SK-N-SH (cell line): Measurements from ENCODE around the gene TANC1. TPM values are rescaled to one million over a fixed set of nuclear protein-coding genes. Genes with fewer than 3 reads are reported as not detected.

ENCODE experiments used
- CTCF ChIA-PET: fragments of 300-600, 350-600 bp; formaldehyde crosslinking; extraction: SDS; loops from one replicate; lab custom pipeline; 2021; lab: Yijun Ruan, JAX
- POLR2A ChIA-PET: fragments of 350-600 bp; sonication (Branson Sonifier 250); formaldehyde crosslinking; extraction: SDS; loops from one replicate; lab custom pipeline; 2020; ENCODE audit warnings: antibody characterized with exemption, inconsistent platforms; lab: Yijun Ruan, JAX
- DNase-seq: peaks from one replicate; pipeline ENCODE4 v3.0.0; 2012
- H2AFZ ChIP-seq: fragments of 200-600 bp; sonication (generic); 2 replicates; pipeline ENCODE4 v1.8.1; 2016; ENCODE audit warnings: antibody characterized with exemption, mild to moderate bottlenecking, low read depth
- H3F3A ChIP-seq: fragments of 200-600 bp; sonication (generic); replicated peaks from 2 replicates; pipeline ENCODE3; 2016; ENCODE audit warnings: antibody characterized with exemption, mild to moderate bottlenecking; ENCODE audit not compliant: insufficient read depth
- H3K27ac ChIP-seq, 2 experiments: fragments of 200-500 bp in 1 of 2; fragments of 200-600 bp in 1 of 2; sonication (Bioruptor generic) in 1 of 2; sonication (generic), shearing (Covaris generic) in 1 of 2; 2 replicates each; pipeline versions ENCODE4 v1.5.1 to v1.6.1; 2014 to 2016; ENCODE audit warnings: low read depth in 2 of 2, inconsistent platforms in 1 of 2, low read length in 1 of 2, mild to moderate bottlenecking in 1 of 2, mixed read lengths in 1 of 2
- H3K27me3 ChIP-seq: fragments of 200-600 bp; sonication (generic), shearing (Covaris generic); 2 replicates; pipeline ENCODE4 v1.6.1; 2016; ENCODE audit warnings: mixed run types; ENCODE audit not compliant: insufficient read depth
- H3K36me3 ChIP-seq, 2 experiments: fragments of 200-500 bp in 1 of 2; fragments of 200-600 bp in 1 of 2; sonication (Bioruptor generic) in 1 of 2; sonication (generic) in 1 of 2; replicated peaks in 1 of 2; 2 replicates each; pipeline versions ENCODE3 to v1.5.1; 2014 to 2016; ENCODE audit warnings: low read length in 1 of 2, mild to moderate bottlenecking in 1 of 2; ENCODE audit not compliant: insufficient read depth in 2 of 2, control insufficient read depth in 1 of 2
- H3K4me1 ChIP-seq, 2 experiments: fragments of 200-500 bp in 1 of 2; fragments of 200-600 bp in 1 of 2; sonication (Bioruptor generic) in 1 of 2; sonication (generic), shearing (Covaris generic) in 1 of 2; 2 replicates each; pipeline versions ENCODE4 v1.5.1 to v1.6.1; 2014 to 2016; ENCODE audit warnings: low read depth in 1 of 2, low read length in 1 of 2, mixed run types in 1 of 2; ENCODE audit not compliant: insufficient read depth in 2 of 2, control insufficient read depth in 1 of 2
- H3K4me2 ChIP-seq: fragments of 200-600 bp; sonication (generic), shearing (Covaris generic); 2 replicates; pipeline ENCODE4 v1.6.1; 2017; ENCODE audit warnings: mixed run types
- H3K4me3 ChIP-seq, 2 experiments: fragments of 200-500 bp in 1 of 2; fragments of 200-600 bp in 1 of 2; sonication (Bioruptor generic) in 1 of 2; sonication (generic), shearing (Covaris generic) in 1 of 2; 2 replicates each; pipeline versions ENCODE4 v1.5.1 to v1.8.1; 2014 to 2016; ENCODE audit warnings: low read depth in 2 of 2, inconsistent platforms in 1 of 2, low read length in 1 of 2, mild to moderate bottlenecking in 1 of 2, mixed read lengths in 1 of 2, moderate library complexity in 1 of 2
- H3K79me2 ChIP-seq: fragments of 200-600 bp; sonication (generic); 2 replicates; pipeline ENCODE4 v1.8.1; 2017; ENCODE audit warnings: mild to moderate bottlenecking; ENCODE audit not compliant: insufficient read depth
- H3K9ac ChIP-seq: fragments of 200-600 bp; sonication (generic); 2 replicates; pipeline ENCODE4 v1.6.1; 2017; ENCODE audit warnings: mixed run types
- H3K9me2 ChIP-seq: fragments of 200-600 bp; sonication (generic); 2 replicates; pipeline ENCODE4 v1.6.1; 2017; ENCODE audit warnings: mixed run types
- H3K9me3 ChIP-seq: fragments of 200-600 bp; sonication (generic); 2 replicates; pipeline ENCODE4 v1.6.1; 2017; ENCODE audit warnings: mixed run types, mild to moderate bottlenecking, moderate library complexity
- H4K20me1 ChIP-seq: fragments of 200-600 bp; sonication (generic); 2 replicates; pipeline ENCODE4 v1.6.1; 2017; ENCODE audit warnings: mild to moderate bottlenecking, mixed run types; ENCODE audit not compliant: insufficient read depth
- EP300 ChIP-seq, 2 experiments: IDR thresholded peaks; 2 replicates each; pipeline versions ENCODE4 v1.4.0 to v1.6.1; 2012; ENCODE audit warnings: borderline replicate concordance in 1 of 2, low read depth in 1 of 2, low read length in 1 of 2
- EZH2phosphoT487 ChIP-seq: fragments of 200-600 bp; sonication (generic); IDR thresholded peaks from 2 replicates; pipeline ENCODE4 v1.6.1; 2017; ENCODE audit warnings: low read depth, mixed run types, mild to moderate bottlenecking, antibody characterized with exemption, moderate library complexity, borderline replicate concordance
- GABPA ChIP-seq: IDR thresholded peaks from 2 replicates; pipeline ENCODE4 v1.4.0; 2012; ENCODE audit warnings: low read depth, mild to moderate bottlenecking
- IRF3 ChIP-seq: fragments of 150-350 bp; IDR thresholded peaks from 2 replicates; pipeline ENCODE4 v1.6.1; 2016; ENCODE audit warnings: mild to moderate bottlenecking, low read depth, low read length
- MXI1 ChIP-seq: IDR thresholded peaks from 2 replicates; pipeline ENCODE4 v1.6.1; 2012; ENCODE audit warnings: mild to moderate bottlenecking, low read depth, low read length, improper control_type of control experiment
- POLR2AphosphoS5 ChIP-seq: IDR thresholded peaks from 2 replicates; pipeline ENCODE4 v1.6.1; 2012; ENCODE audit warnings: low read depth, low read length
- RCOR1 ChIP-seq: fragments of 150-350 bp; IDR thresholded peaks from 2 replicates; pipeline ENCODE4 v1.6.1; 2017; ENCODE audit warnings: antibody characterized with exemption, low read length
- RFX5 ChIP-seq: IDR thresholded peaks from 2 replicates; pipeline ENCODE4 v1.6.1; 2012; ENCODE audit warnings: mild to moderate bottlenecking, improper control_type of control experiment, low read length
- RXRA ChIP-seq: IDR thresholded peaks from 2 replicates; pipeline ENCODE4 v1.4.0; 2012; ENCODE audit warnings: low read depth, mild to moderate bottlenecking, borderline replicate concordance
- SMC3 ChIP-seq: IDR thresholded peaks from 2 replicates; pipeline ENCODE4 v1.6.1; 2012; ENCODE audit warnings: low read depth, low read length, improper control_type of control experiment
- TEAD4 ChIP-seq: IDR thresholded peaks from 2 replicates; pipeline ENCODE4 v1.4.0; 2012; ENCODE audit warnings: mild to moderate bottlenecking, borderline replicate concordance; ENCODE audit not compliant: insufficient read depth
- USF1 ChIP-seq: IDR thresholded peaks from 2 replicates; pipeline ENCODE4 v1.4.0; 2012; ENCODE audit warnings: low read depth, borderline replicate concordance
- USF2 ChIP-seq: fragments of 150-350 bp; IDR thresholded peaks from 2 replicates; pipeline ENCODE4 v1.6.1; 2017; ENCODE audit warnings: antibody characterized with exemption, low read length, low read depth, borderline replicate concordance
- WGBS: methylation state at CpG from one replicate; pipeline ENCODE4 v1.1.6; 2017; ENCODE audit warnings: low lambda C conversion rate; 5-methylcytosine and 5-hydroxymethylcytosine counted together
- polyA plus RNA-seq, 3 experiments: library from polyadenylated mRNA; depleted of rRNA; stranded (reverse); fragments of >200 nt; gene quantifications; 2 replicates each; pipeline ENCODE4 v1.2.3, GENCODE V29; 2012
- TF ChIP-seq, protein P1 (sequence below): IDR thresholded peaks from 2 replicates; pipeline ENCODE4 v1.4.0; 2012; ENCODE audit warnings: low read depth, borderline replicate concordance

TANC1 gene
- polyA plus RNA-seq, 1 of the 3 experiments (the other 2 are of a cell fraction): 19.2 TPM

GRCh38 chr2:159256159-159256558 is 287.7 kb downstream of the TANC1 start:
- Histone ChIP-seq H3K9me3 (no peaks in the 10 kb centered on the region), H3F3A (peaks cover 10% of the 10 kb centered on the region), H3K27ac (no peak overlapping the region), H3K4me3 (no peak overlapping the region), H3K36me3 (peaks cover 12 to 24% of the 10 kb centered on the region in 2 experiments), H3K4me1 (no peaks in the 10 kb centered on the region), H2AFZ (no peak overlapping the region), H4K20me1 (no peaks in the 10 kb centered on the region), H3K9me2 (no peaks in the 10 kb centered on the region), H3K79me2 (no peaks in the 10 kb centered on the region), H3K27me3 (no peaks in the 10 kb centered on the region), H3K9ac (no peak overlapping the region)
- ChIA-PET CTCF (interaction anchor here (0.9 kb wide), 1 partner anchor 71 kb away, joined by 3 read pairs; no protein-coding TSS in a partner anchor), POLR2A (no interaction called here)
- no peak for DNase-seq
- WGBS: 76% methylated on average over 2 of the region's 2 CpGs
- no peak for TF ChIP-seq POLR2AphosphoS5
- no peak for TF ChIP-seq RFX5
- TF ChIP-seq USF1: no peak
- TF ChIP-seq EP300 (IDR thresholded peaks at IDR 0.05; ENCODE audit: borderline replicate concordance in 1 of 2, low read depth in 1 of 2, low read length in 1 of 2): no peak
- TF ChIP-seq RXRA: no peak
- no peak for TF ChIP-seq EZH2phosphoT487
- TF ChIP-seq, all 33 proteins: peak for 0
- H3K4me2 ChIP-seq: no peak overlapping the region

GRCh38 chr2:159262226-159262625 is 293.8 kb downstream of the TANC1 start:
- CTCF ChIA-PET: no interaction called here

More at GRCh38 chr2:159262226-159262625, 293.8 kb downstream of the TANC1 start:
- no peaks in the 10 kb centered on the region for H3K27me3 ChIP-seq
- no peak overlapping the region for H3K4me2 ChIP-seq
- no peaks in the 10 kb centered on the region for H3K4me1 ChIP-seq
- no peaks in the 10 kb centered on the region for H3F3A ChIP-seq
- no peaks in the 10 kb centered on the region for H4K20me1 ChIP-seq
- no peak overlapping the region for H3K27ac ChIP-seq
- no peak for DNase-seq
- TF ChIP-seq, protein P1, sequence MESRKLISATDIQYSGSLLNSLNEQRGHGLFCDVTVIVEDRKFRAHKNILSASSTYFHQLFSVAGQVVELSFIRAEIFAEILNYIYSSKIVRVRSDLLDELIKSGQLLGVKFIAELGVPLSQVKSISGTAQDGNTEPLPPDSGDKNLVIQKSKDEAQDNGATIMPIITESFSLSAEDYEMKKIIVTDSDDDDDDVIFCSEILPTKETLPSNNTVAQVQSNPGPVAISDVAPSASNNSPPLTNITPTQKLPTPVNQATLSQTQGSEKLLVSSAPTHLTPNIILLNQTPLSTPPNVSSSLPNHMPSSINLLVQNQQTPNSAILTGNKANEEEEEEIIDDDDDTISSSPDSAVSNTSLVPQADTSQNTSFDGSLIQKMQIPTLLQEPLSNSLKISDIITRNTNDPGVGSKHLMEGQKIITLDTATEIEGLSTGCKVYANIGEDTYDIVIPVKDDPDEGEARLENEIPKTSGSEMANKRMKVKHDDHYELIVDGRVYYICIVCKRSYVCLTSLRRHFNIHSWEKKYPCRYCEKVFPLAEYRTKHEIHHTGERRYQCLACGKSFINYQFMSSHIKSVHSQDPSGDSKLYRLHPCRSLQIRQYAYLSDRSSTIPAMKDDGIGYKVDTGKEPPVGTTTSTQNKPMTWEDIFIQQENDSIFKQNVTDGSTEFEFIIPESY: no peak
- TF ChIP-seq TEAD4 (no peak), GABPA (no peak), USF2 (no peak), SMC3 (no peak), RCOR1 (no peak), MXI1 (no peak), EP300 (IDR thresholded peaks at IDR 0.05; ENCODE audit: borderline replicate concordance in 1 of 2, low read depth in 1 of 2, low read length in 1 of 2) (no peak), IRF3 (no peak)
- TF ChIP-seq, all 33 proteins: peak for 0
- peaks cover 0 to 10% of the 10 kb centered on the region in 2 experiments for H3K36me3 ChIP-seq
- no peaks in the 10 kb centered on the region for H3K9me2 ChIP-seq
- WGBS: 87% methylated on average over 6 of the region's 6 CpGs
- POLR2A ChIA-PET: no interaction called here
- H3K4me3 ChIP-seq: no peak overlapping the region
- no peaks in the 10 kb centered on the region for H3K79me2 ChIP-seq
- H3K9me3 ChIP-seq: no peaks in the 10 kb centered on the region
- no peak overlapping the region for H3K9ac ChIP-seq
- no peak overlapping the region for H2AFZ ChIP-seq
